ENCODE measurements around the gene DNAJC24.
A peak's percentile ranks its signal among the peaks of the same experiment; 100 is the strongest.

DNA sequence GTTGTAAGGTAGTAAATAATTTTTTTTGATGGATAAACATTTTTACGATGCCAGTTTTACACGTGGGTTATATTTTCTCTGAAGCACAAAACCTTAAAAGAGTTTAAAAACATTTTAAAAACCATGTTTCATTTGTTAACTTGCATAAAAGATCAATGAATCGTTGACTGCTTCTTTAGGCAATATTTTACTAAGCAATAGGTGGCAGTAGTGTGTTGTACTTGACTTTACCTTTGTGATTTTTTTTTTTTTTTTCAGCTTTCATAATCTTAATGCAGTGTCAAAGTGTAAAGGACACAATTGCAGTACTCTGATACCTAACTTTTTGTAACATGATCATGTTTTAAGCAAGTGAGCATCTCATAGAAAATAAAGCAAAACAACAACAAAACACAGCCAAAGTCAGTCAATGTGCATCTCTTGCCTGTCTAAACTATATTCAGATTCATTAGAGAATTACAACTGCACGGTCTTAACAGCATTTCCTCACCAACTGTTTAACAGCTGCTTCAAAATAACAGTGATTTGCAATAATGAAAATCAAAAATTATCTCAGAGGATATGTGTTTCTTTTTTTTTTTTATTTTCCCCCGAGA is 27.7 kb downstream of the DNAJC24 start:
- TF ChIP-seq, protein P1, sequence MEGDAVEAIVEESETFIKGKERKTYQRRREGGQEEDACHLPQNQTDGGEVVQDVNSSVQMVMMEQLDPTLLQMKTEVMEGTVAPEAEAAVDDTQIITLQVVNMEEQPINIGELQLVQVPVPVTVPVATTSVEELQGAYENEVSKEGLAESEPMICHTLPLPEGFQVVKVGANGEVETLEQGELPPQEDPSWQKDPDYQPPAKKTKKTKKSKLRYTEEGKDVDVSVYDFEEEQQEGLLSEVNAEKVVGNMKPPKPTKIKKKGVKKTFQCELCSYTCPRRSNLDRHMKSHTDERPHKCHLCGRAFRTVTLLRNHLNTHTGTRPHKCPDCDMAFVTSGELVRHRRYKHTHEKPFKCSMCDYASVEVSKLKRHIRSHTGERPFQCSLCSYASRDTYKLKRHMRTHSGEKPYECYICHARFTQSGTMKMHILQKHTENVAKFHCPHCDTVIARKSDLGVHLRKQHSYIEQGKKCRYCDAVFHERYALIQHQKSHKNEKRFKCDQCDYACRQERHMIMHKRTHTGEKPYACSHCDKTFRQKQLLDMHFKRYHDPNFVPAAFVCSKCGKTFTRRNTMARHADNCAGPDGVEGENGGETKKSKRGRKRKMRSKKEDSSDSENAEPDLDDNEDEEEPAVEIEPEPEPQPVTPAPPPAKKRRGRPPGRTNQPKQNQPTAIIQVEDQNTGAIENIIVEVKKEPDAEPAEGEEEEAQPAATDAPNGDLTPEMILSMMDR (tag by site-specific recombination; IDR thresholded peaks at IDR 0.05): peak; percentile 32; the same call in 1 of the 2 replicates
- no peak for TF ChIP-seq BCL11B (tag by site-specific recombination; IDR thresholded peaks at IDR 0.05; ENCODE audit: low read depth)
- TF ChIP-seq, protein P2, sequence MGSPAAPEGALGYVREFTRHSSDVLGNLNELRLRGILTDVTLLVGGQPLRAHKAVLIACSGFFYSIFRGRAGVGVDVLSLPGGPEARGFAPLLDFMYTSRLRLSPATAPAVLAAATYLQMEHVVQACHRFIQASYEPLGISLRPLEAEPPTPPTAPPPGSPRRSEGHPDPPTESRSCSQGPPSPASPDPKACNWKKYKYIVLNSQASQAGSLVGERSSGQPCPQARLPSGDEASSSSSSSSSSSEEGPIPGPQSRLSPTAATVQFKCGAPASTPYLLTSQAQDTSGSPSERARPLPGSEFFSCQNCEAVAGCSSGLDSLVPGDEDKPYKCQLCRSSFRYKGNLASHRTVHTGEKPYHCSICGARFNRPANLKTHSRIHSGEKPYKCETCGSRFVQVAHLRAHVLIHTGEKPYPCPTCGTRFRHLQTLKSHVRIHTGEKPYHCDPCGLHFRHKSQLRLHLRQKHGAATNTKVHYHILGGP (tag by site-specific recombination; IDR thresholded peaks at IDR 0.05): no peak
- TF ChIP-seq ZNF707 (tag by site-specific recombination; IDR thresholded peaks at IDR 0.05): no peak
- no peak for TF ChIP-seq ZNF350 (tag by site-specific recombination; IDR thresholded peaks at IDR 0.05)
- no peak for TF ChIP-seq ZNF292 (tag by site-specific recombination; IDR thresholded peaks at IDR 0.05; ENCODE audit: borderline replicate concordance, low read depth)
- TF ChIP-seq ZBTB20 (tag by site-specific recombination; IDR thresholded peaks at IDR 0.05): no peak
- TF ChIP-seq SP7 (tag by site-specific recombination; IDR thresholded peaks at IDR 0.05): no peak
- TF ChIP-seq, protein P3, sequence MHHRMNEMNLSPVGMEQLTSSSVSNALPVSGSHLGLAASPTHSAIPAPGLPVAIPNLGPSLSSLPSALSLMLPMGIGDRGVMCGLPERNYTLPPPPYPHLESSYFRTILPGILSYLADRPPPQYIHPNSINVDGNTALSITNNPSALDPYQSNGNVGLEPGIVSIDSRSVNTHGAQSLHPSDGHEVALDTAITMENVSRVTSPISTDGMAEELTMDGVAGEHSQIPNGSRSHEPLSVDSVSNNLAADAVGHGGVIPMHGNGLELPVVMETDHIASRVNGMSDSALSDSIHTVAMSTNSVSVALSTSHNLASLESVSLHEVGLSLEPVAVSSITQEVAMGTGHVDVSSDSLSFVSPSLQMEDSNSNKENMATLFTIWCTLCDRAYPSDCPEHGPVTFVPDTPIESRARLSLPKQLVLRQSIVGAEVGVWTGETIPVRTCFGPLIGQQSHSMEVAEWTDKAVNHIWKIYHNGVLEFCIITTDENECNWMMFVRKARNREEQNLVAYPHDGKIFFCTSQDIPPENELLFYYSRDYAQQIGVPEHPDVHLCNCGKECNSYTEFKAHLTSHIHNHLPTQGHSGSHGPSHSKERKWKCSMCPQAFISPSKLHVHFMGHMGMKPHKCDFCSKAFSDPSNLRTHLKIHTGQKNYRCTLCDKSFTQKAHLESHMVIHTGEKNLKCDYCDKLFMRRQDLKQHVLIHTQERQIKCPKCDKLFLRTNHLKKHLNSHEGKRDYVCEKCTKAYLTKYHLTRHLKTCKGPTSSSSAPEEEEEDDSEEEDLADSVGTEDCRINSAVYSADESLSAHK (tag by site-specific recombination; IDR thresholded peaks at IDR 0.05): no peak
